AG08396 (cell line): ENCODE results near the gene ARHGAP22.

Experiments used
- DNase-seq: peaks from one replicate; pipeline ENCODE4 v3.0.0; 2012; ENCODE audit warnings: low spot score, mixed read lengths

ARHGAP22 gene

DNA sequence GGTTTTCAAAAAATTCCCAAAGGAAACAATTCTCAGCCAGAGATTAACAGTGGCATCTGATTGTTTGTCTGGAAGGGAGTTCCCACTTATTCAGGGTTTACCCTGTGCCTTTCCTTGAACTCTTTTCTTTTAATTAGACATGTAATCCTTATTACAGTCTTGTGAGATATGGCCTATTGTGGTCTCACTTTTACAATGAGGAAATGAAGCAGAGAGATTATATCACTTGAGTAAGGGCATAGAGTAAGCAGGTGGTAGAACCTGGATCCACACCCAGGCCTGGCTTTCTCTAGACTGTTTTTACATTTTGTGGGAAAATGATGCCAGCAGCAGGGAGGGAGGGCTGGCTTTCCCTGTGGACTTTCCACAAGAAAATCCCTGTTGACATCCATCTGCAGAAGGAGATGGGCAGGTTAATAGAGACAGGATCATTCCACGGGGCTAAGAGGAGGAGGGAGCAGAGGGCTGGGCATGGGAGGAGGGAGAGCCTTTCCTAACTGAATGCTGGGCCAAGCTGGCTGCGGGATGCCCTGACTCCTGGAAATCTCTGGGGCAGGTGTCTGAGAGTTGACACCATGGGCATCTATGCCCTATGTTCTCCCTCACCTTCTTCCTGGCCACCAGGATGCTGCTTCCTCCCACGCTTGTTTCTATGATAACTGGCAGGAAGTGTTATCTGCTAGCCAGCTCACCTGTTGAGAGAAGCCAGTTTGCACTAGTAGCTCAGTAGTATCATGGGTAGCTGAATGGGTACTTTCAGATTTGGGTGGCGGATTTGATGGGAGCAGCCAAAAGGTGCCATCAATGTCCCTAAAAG is 28.7 kb upstream of the ARHGAP22 start:
- DNase-seq = no peak

GRCh38 chr10:48632166-48632565 is 27.3 kb upstream of the ARHGAP22 start:
- no peak for DNase-seq

GRCh38 chr10:48627984-48628609 is 23.2 kb upstream of the ARHGAP22 start:
- DNase-seq = no peak

DNA sequence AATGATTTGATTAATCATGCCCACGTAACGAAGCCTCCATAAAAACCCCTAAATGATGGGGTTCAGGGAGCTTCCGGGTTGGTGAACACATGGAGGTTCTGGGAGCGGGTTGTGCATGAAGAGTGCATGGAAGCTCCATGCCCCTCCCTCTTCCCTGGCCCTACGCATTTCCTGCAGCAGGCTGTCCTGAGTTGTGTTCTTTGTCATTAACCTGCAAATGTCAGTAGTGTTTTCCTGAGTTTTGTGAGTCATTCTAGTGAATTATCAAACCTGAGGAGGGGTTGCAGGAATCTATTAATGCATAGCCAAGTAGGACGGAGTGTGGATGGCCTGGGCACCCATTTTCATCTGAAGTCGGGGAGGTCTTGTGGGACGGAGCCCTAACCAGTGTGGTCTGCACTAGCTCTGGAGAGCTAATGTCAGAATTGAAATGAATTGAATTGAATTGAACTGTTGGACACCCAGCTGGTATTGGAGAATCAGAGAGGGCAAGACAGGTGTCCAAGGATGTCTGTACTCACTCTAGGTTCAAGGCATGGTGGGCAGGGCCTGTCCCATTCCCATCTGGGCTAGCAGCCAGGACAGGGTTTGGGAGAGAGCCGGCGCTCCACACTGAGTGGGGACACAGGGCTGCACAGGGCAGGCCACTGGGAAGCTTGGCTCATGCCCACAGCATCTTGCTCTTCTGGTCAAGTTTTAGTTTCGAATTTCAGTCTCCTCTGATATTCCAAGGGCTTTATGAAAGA is 22.3 kb upstream of the ARHGAP22 start:
- DNase-seq = peak; percentile 0

GRCh38 chr10:48626447-48626846 is 21.6 kb upstream of the ARHGAP22 start:
- peak; percentile 0 for DNase-seq

- DNase-seq = peak; percentile 0
Measured at GRCh38 chr10:48625826-48626134, 20.9 kb upstream of the ARHGAP22 start.

- peak; percentile 2 for DNase-seq
Measured at GRCh38 chr10:48623607-48624132, 18.8 kb upstream of the ARHGAP22 start.

GRCh38 chr10:48623009-48623408 is 18.1 kb upstream of the ARHGAP22 start:
- peak; percentile 1 for DNase-seq

DNA sequence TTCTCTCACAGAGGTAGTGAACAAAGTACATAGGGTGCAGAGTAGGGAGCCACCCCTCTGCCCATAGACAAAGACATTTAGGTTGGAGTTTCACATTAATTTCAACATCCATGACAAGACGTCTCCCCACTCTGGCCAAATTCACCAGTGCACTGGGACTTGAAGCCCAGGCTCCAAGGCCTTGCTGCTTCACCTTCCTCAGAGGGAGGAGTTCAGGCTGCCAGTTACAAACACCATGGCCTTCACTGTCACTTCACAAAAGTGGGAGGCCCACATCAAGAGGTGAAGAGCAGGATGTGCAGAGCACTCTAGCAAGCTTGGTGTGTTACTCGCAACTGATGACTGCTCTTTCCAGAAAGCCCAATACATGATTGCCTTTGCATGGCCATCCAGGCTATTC is 15.8 kb upstream of the ARHGAP22 start:
- no peak for DNase-seq

GRCh38 chr10:48616436-48616835 is 11.6 kb upstream of the ARHGAP22 start:
- DNase-seq = no peak

- peak; percentile 46 for DNase-seq
Measured at GRCh38 chr10:48614481-48615390, 9.9 kb upstream of the ARHGAP22 start.

DNA sequence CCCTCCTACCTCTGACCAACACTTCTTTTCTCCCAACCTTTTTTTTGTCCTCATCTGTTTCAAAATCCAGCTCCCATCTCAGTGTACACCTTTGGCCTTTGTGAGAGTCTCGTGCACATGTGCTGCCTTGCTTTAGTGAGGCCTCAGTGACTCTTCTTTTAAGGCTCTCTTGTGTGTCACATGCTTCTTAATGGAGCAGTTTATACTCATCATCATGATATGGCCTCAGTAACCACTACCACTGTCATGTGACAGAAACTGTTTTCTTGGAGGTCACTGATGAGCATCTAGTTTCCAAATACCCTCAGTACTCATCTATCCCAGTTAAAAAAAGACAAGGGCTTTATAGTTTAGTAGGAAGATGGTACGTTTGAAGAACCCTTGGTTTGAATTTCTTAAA is 8.1 kb upstream of the ARHGAP22 start:
- DNase-seq = no peak

DNA sequence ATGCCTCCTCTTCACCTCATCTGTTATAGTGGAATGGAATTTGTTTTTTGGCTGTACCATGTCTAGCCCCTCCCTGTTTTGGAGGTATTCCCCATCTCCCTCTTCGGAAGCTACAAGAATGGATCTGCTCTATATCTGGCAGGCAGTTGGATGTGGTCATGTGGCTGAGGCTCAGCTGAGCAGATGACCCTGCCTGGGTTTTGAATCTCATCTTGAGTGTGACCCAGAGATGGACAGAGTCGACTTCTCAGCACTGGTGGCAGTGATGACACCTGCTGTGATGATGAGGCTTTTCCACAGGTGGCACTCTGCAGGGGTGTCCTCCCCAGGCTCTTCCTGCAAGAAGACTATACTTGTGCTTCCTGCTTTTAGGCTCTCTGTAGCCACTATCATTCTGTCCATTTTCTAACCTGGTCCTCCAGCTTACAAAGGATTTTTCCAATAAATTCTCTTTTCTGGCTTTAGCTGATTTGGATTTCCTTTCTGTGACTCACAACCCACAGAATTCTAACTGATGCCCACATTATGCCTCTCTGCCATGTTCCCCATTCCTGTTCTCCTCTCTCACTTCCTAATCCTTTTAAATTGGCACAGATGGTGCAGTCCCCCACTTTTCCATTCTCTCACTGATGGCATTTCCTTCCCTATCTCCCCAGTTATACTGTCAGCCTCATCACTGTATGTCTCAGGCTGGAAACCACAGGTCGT is 7.5 kb upstream of the ARHGAP22 start:
- DNase-seq = no peak

GRCh38 chr10:48611133-48611532 is 6.3 kb upstream of the ARHGAP22 start:
- DNase-seq = no peak

GRCh38 chr10:48610585-48611093 is 5.8 kb upstream of the ARHGAP22 start:
- no peak for DNase-seq

DNA sequence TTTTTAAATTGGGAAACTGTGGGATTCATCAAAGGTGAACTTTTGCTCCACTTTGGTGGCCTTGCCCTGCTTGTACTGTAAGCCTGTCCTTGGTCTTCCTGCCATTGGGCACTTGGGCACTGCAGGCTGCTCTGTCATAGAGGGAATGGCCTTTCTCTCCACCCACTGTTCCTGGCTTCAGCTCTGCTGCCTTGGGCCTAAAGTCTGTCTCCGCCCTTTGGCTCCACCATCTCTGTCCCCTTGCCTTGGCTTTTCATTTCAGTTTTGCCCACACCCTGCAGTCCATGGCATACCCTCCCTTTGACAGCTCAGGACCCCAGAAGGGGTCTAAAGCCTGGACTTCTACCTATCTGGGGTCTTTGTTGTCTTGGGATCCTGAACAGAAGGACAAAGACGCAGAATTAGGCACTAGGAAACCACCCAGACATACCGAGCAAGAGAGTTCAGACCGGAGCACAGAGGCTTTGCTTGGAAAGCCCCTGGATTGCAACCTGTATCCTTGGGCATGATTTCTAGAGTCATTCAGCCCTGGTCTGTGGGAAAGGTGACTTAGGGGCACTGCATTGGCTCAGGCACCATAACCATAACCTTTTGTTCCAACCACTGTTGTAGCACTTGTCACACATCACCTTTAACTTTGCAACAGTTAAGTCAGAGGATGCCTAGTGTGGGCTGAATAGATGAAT is 5.2 kb upstream of the ARHGAP22 start:
- no peak for DNase-seq

GRCh38 chr10:48609441-48609840 is 4.6 kb upstream of the ARHGAP22 start:
- no peak for DNase-seq

GRCh38 chr10:48608976-48609375 is 4.1 kb upstream of the ARHGAP22 start:
- no peak for DNase-seq

GRCh38 chr10:48608279-48608681 is 3.4 kb upstream of the ARHGAP22 start:
- no peak for DNase-seq
